HEK293T (cell line): ENCODE results near the gene IKZF4.

Source experiments
- ARNT ChIP-seq: fragments of 450-650 bp; IDR thresholded peaks from 2 replicates; pipeline ENCODE4 v1.6.1; 2017; ENCODE audit warnings: mild to moderate bottlenecking
- FOXK2 ChIP-seq: fragments of 450-650 bp; IDR thresholded peaks from 2 replicates; pipeline ENCODE4 v1.6.1; 2016; ENCODE audit warnings: mild to moderate bottlenecking
- FOXM1 ChIP-seq: fragments of 450-650 bp; IDR thresholded peaks from 2 replicates; pipeline ENCODE4 v1.6.1; 2017; ENCODE audit warnings: mild to moderate bottlenecking, borderline replicate concordance
- L3MBTL2 ChIP-seq: fragments of 450-650 bp; conservative IDR thresholded peaks from 2 replicates; pipeline ENCODE4 v1.6.1; 2016; ENCODE audit warnings: mild to moderate bottlenecking
- NFRKB ChIP-seq: fragments of 450-650 bp; IDR thresholded peaks from 2 replicates; pipeline ENCODE4 v1.6.1; 2016; ENCODE audit warnings: mild to moderate bottlenecking, moderate library complexity
- SP1 ChIP-seq: fragments of 450-650 bp; IDR thresholded peaks from 2 replicates; pipeline ENCODE4 v1.6.1; 2017
- TARDBP ChIP-seq: fragments of 450-650 bp; IDR thresholded peaks from 2 replicates; pipeline ENCODE4 v1.6.1; 2016
- ZNF384 ChIP-seq: fragments of 450-650 bp; IDR thresholded peaks from 2 replicates; pipeline ENCODE4 v1.6.1; 2016

- TF ChIP-seq L3MBTL2 = no peak
- no peak for TF ChIP-seq TARDBP
- no peak for TF ChIP-seq ARNT
- no peak for TF ChIP-seq SP1
- no peak for TF ChIP-seq FOXM1
- TF ChIP-seq NFRKB = no peak
- no peak for TF ChIP-seq ZNF384
- no peak for TF ChIP-seq FOXK2
These were observed 58.3 kb downstream of the IKZF4 start for GRCh38 chr12:56078931-56079722.
